Kidney glomerular epithelial cell (primary cell): ENCODE data around the gene PICK1.
"Not testable (repeated sequence)": the region's sequence is repeated elsewhere in the genome, so short reads cannot be mapped to it uniquely, and the experiment has no call there.

Source experiments
- DNase-seq: peaks from one replicate; lab custom pipeline; 2025; lab: John Stamatoyannopoulos, UW

PICK1 gene

DNA sequence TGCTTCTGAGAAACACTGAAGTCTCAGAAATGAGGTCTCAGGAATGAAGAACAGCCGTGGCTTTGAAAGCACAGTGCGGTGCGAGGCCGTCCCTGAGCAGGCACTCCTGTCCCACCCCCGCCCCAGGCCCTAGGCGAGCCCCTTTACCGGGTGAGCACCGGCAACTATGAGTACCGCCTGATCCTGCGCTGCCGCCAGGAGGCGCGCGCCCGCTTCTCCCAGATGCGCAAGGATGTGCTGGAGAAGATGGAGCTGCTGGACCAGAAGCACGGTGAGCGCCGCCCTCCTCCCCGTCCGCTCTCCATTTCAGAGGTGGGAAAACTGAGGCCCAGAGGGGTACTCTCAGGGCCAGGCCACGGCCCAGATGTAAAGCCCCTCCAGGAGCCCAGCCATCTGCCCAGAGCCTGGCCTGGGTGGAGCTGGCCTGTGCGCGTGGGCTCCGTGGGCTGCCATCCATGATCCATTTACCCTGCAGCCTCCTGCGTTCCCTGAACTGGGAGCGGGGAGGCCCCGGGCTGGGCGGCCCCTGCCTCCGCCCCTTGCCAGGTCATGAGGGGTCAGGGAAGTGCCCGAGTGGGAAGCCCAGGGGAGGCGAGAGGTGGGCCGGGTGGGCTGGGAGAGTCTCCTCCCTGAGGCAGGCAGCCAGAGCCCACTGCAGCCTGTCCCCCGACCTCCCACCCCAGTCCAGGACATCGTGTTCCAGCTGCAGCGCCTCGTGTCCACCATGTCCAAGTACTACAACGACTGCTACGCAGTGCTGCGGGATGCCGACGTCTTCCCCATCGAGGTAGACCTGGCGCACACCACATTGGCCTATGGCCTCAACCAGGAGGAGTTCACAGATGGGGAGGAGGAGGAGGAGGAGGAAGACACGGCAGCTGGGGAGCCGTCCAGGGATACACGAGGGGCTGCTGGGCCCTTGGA lies 17.2 kb downstream of the PICK1 start:
- no peak for DNase-seq

DNA sequence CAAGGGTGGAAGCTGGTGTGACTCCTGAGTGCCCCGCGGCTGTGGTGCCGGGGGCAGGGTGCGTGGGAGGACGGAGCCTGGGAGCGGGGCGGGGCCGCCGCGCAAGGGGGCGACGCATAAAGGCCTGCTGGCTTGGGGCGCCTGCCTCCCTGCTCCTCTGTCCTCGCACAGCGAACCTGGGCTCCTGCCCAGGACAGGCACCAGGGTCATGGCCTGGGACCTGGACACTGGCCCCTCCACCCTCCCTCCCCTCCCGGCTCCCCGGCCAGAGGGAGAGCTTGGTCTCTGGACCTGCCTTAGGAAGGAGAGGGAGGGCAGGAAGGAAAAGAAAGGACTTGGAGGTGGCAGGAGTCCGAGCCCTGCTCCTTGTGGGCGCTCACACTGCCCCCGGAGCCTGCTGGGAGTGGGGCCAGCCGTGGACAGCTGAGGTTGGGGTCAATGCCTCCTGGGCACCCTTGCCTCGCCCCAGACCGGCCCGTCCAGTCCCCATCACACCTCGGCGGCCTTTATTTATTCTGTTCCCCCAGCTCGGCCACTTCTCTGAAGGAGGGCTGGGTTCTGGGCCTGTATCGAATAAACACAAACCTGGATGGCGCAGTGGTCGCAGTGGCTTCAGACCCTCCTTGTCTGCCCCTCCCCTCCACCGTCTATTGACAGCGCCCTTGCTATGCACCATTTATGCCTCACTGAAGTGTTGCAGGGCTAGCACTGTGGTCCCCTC lies 18.1 kb downstream of the PICK1 start:
- no peak for DNase-seq

DNA sequence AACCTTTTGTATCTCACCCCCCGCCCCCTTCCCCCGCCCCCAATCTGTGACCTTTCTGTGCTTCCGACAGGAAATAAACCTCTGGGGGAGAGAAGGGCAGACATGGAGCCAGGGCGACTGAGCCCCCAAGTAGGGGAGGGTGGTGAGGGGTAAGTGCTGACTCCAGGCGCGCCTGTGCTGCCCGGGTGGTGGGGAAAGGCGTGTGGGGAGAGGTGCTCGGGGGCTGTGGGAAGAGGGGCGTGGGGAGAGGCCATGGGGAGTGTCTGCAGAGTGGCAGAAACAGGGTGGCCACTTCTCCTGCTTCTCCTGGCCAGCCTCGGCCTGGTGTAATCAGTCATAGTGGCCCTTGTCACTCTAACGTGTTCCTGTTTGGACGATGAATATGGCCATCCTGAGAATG lies 18.8 kb downstream of the PICK1 start:
- no peak for DNase-seq

DNA sequence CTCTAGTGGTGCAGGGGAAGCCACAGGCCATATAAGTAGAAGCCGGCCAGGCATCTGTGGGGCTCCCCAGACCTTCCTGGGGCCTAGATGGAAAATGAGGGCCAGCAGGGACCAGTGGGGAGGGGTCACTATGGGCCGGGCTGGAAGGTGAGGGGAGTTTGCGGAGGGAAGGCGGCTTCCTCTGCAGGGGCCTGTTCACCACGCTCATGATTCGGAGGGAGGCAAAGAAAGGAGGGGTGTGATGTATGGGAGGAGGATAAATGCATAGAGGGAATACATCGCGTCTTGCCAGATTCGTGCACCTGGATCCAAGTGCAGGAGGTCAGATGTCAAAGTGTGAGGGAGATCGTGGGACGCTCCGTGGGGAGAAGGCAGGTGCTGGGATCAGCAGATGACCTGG lies 19.9 kb downstream of the PICK1 start:
- no peak for DNase-seq

DNA sequence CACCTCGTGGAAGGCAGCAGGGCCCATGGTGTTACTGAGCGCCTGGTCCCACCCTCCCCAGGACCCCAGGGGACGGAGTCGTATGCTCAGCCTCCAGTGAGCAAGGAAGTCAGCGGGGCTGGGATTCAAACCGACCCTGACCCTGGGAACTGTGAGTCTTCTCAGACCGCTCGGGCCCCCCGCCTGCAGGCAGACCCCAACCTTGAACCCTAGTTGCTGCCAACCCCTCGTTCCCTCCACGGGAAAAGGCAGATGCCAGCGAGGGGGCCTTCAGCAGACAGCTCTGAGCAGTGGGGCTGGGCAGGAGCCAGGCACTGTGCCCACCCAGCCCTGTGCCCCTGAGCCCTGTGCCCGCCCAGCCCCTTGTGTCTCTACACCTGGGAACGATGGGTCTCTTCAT lies 20.4 kb downstream of the PICK1 start:
- no peak for DNase-seq

DNA sequence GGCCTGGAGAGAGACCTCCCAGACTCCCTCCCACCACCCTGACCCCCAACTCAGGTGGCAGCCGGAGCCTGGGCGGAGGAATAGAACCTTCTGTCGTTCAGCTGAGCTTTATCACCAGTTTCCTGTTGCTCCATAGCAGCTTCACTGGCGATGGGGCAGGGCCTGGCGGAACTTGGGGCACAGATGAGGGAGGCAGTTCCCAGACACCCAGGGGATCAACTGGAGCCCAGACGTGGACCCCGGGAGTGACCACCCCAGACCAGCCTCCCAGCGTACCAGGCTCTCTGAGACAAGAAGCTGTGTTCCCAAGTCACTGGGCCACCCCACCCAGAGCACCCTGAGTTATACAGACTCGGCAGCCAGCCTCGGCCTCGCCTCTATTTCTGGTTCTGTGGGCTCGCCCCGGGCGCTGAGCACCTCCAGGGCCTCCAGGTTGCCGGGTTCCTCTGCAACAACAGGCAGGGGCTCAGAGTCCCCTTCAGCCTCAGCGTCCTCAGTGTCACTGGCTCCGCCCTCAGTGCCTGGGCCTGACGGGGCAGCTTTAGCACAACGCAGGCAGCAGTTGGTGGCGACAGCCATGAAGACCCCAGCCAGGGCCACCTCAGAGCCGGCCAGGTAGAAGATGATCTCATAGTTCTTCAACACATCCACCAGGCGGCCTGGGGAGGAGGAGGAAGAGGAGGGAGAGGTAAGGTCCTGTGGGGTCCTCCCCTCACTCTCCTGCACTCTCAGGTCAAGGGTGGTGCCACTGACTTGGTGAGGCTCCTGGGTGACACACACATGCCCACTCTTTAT lies 21.0 kb downstream of the PICK1 start:
- DNase-seq, result no peak

DNA sequence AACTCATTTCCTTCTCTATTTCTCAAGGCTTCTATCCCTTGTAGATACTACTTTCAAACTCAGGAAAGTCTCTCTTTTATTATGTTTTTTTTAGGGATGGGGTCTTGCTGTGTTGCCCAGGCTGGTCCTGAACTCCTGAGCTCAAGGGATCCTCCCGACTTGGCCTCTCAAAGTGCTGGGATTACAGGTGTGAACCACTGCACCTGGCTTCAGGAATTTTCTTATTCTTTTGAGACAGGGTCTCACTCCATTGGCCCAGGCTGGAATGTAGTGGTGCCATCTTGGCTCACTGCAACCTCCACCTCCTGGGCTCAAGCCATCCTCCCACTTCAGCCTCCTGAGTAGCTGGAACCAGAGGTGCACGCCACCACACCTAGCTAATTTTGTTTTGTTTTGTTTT lies 22.0 kb downstream of the PICK1 start:
- not testable (repeated sequence) for DNase-seq

DNA sequence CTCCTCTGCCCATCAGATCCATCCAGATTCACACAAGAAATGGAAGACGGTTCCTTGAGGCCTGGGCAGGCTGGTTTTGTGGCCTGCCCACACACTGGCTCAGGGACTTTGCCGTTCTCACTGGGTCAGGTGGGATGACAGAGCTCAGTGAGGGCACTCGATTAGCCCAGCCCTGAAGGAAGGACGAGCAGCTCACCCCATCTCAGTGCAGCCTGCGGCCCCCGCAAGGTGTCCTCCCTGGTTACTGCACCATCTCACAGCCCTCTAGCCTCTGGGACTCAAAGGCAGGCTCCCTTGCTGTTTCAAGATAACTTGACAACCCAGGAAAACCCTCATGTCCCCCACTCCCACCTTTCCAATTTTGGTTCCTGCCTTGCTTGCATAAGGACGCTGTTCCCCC lies 22.6 kb downstream of the PICK1 start:
- DNase-seq, result no peak

DNA sequence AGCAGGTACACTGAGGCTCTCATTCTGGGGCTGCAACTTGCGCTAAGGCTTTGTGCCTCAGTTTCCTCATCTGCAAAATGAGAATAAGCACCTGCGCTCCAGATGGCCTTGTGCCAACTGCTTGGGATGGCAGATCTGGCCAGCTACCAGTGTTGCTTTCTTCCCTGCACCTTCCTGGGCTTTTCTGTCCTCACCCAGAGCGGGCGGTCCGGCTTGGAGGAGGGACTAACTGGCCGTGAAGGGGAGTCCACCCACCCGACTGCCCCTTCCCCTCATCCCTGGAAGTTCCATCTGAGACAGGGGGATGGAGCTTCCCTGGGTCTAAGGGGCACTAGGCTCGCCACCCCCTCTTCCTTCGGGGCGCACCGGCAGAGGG lies 23.3 kb downstream of the PICK1 start:
- DNase-seq, result no peak

DNA sequence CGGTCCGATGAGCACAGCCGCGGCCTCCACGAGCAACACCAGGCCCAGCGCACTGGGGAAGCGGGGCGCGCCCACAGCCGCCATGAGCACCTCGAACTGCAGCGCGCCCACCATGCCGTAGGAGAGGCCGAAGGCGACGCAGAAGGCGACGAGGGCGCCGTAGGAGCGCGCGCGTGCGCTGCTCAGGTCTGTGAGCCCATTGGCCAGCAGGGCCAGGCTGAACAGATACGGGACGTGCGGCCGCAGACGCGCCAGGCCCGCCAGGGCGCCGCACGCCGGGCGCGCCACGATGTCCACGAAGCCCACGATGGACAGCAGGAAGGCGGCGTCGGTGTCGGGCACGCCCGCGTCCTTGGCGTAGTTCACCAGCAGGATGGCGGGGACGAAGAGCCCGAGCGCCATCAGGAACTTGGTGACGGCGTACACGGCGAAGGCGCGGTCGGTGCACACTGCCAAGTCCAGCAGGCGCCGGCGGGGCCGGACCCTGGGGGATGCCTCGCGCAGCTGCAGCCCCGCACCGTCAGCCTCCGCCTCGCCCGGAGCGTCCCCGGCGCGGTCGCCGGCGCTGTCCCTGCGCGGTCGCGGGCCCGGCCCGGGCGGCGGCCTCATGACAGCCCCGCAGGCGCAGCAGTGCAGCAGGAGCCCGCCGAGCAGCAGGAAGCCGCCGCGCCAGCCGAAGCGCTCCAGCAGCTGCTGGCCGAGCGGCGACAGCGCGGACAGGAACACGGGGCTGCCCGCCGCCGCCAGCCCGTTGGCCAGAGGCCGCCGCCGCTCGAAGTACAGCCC lies 23.8 kb downstream of the PICK1 start:
- DNase-seq, result no peak

DNA sequence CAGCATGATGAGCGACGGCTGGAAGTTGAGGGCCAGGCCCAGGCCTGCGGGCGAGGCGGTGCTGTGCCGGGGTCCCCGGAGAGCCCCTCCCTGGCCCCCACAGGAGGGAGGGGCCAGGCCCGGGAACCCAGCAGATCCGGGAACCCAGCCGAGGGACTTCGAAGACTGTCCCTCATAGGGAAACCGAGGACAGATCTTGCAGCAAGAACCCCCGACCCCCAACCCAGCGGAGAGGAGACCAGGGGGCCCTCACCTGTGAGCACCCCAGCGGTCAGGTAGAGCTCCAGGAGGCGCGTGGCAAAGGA lies 24.4 kb downstream of the PICK1 start:
- no peak for DNase-seq

DNA sequence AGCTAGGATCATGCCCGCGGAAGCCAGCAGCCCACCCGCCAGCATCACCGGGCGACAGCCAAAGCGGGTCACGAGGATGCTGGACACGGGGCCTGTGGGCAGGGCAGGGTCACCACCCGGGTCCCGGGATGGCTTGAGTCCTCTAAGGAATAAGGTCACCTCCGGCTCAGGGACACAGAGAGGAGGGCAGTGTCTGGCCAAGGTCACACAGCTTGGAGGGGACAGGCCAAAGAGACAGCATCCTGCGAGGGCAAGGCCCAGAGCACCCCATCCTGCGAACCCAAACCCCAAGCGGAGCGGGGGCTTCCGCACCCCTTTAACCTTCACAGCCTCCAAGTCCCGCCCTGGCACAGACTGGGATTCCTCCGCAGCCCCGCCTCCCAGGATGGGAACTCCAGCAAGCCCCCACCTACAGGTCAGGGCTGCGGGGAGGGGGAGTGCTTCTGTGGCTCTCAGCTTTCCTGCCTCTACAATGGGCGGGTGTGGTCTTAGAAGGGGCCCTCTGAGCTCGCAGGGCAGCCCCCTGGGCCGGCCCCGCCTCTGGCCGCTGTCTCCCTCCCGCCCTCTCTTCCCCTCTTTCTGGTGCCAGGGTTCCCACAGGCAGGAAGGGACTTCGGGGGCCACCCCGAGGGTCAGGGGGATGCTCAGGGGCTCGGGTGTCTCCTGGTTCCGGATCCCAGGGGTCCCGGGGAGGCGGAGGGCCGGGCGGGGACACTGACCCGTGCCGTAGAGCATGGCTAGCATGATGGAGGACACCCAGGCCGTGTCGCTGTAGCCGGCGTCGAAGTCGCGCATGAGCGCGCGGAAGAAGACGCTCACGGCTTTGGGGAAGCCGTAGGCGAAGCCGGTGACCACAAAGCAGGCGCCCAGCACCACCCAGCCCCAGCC lies 25.0 kb downstream of the PICK1 start:
- no peak for DNase-seq

DNA sequence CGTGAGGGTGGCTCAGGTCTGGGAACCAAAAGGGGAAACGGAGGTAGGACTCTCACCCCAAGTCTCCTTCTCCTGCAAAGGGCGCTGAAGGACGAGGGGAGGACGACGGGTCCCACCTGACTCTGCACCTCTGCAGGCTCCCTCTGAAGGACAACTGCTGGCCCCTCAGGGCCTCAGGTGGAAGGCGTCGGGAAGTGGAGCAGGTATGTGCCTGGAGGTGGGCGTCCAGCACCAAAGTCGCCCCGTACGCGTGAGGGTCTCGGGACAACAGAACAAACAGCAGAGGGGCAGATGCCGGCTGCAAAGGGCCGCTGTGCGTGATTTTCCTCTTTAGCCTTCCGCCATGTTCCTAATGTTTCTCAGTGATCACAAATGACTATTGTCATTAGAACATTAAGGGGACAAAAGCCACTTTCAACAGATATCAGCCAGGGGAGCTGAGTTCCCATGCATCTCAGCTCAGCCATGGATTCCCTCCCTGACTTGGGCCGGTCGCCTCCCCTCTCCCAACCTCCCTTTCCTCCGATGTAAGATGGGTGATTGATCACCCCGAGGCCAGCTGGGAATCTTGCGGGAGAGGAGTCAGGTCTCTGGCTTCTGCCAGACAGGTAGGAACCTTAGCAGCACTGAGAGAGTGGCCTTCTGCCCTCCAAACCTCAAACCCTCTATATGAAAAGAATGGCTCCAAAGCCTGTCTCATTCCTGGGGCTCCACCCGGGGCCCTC lies 25.9 kb downstream of the PICK1 start:
- DNase-seq, result no peak

DNA sequence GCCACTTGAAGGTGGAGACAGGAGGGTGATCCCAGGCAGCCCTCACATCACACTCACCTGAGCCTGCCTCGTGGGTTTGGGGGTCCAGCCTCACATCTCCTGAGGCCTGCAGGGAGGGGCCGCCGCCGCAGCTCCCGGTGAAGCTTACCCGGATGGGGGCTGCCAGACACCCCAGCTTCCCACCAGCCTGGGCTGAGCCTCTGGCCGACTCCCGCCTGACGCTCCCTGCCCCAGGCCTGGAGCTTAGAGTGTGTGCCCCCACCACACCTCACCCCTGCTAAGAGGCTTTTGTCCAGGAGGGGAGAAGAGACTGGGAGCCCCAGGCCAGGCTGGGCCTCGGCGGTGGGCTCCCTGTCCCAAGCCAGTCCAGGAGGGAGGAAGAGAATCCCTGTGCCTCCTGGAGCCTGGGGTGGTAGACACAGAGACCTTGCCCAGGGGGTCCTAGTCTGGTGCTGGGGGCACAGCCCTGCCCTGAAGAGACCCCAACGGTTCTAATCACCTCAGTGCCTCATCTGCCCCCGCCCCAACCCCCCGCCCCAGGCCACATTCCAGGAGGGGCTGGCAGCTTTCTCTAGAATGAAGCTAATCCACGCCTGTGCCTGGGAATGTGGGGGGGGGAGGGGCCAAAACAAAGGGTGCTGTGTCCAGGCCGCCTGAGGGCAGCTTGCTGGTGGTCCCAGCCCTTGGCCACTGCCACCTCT lies 26.9 kb downstream of the PICK1 start, which contains the start of gene SLC16A8:
TSS of gene SLC16A8 (minus strand) at position 254 of the 701 bp plus-strand sequence. CDS start 1,311 bp downstream, outside the sequence.
- DNase-seq, result no peak

DNA sequence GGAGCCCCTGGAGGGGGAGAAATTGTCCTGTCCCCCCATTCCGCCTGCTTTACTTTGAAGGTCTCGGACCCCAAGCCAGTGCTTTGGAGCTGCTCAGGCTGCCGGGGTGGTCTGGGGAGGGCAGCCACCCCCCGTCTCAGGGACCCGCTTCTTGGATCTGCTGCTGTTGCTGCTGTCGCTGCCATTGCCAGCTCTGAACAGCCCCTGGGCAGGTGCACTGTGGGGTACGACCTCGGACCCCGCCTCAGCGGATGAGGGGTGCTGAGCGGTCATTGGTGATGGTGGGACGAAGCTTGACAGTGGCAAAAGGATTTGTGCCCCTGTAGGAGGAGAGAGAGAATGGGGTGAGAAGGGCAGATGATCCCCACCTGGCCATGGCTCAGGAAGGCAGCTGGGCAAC lies 27.9 kb downstream of the PICK1 start:
- DNase-seq, result no peak

DNA sequence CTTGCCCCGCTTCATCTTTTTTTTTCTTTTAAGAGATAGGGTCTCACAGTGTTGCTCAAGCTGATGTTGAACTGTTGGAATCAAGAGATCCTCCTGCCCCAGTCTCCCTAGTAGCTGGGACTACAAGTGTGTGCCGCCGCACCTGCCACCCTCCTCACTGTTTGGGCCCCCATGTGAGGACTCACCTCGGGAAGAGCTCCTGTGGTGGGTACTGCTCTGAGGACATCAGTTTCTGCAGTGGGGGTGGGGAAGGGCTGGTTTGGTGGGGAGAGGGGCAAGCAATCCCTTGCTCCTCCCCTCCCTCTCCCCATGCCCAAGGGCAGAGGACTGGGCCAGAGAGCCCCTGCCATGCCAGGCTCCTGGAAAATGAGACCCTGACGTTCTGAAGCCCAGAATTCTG lies 28.3 kb downstream of the PICK1 start:
- no peak for DNase-seq

DNA sequence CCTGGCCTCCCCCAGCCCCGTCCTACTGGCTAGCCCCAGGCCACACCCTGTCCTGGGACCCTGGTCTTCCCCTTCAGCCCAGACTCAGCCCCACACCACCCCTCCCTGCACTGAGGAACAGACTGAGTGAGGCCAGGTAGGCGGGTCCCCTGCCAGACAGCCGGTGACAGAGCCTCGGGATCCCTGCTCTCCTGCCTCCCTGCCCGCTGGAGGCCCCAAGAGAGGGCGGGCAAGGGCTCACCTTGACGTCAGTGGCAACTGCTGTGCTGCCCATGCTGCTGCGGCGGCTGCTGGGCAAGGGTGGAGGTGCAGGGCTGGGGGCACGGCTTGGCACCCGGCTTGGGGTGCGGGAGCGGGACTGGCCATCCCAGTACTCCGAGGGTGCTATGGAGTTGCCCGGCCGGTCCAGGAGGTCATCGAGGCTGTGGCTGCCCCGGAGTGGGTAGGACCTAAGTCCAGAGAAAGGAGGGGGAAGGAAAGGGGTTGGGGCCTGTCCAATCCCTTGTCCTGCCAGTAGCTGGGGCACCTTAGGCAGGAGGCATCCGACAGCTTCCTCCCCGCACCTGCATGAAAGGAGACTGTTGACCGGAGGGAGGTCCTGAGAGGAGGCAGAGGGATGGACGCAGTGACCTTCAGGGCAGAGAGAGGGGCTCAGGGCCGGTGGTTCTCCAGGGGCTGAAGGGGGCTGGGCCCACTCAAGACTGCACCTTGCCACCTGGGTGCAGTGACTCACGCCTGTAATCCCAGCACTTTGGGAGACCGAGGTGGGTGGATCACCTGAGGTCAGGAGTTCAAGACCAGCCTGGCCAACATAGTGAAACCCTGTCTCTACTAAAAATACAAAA lies 29.0 kb downstream of the PICK1 start:
- DNase-seq, result no peak

DNA sequence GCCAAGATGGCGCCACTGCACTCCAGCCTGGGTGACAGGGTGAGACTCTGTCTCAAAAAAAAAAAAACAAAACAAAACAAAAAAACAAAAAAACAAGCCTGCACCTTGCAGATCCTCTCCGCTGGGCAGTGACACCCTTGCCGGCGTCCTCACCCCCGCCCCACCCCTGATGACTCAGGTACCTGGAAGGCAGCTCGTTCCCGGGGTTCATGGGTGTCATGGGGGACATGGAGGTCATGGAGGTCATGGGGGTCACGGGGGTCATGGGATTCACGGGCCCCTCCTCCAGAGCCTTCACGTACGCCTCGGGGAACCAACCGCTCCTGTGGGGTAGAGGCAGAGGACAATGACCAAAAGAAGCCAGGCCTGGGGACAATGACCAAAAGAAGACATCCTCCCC lies 29.7 kb downstream of the PICK1 start:
- no peak for DNase-seq

DNA sequence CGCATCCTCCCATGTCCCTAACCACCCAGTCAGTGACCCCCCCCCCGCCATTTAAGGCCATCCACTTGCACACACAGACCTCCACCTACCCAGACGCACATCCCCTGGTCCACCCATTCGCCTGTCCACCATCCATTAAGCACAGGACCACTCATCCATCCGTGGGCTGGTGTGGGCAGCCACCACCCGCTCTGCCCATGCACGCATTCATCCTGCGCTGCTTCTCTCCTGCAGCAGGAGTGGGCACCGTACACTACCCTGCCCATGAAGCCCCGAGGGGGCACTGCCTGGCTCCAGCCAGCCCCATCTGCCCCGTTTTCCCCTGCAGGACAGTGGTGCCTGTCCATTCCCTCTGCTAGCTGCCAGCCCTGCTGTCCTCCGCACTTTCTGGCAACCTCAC lies 30.7 kb downstream of the PICK1 start:
- no peak for DNase-seq
